Natural killer cell (primary cell): ENCODE results near the gene ZC3H12C. TPM values are rescaled to one million over a fixed set of nuclear protein-coding genes. Genes with fewer than 3 reads are reported as not detected.

Experiments used
- ATAC-seq, 3 donors: fragments of 150-1000 bp in 2 of 3; fragments of 200-7000 bp in 1 of 3; cut with Tn5 transposase; 1 replicate in 1 of 3; 2 replicates in 2 of 3; pipeline ENCODE4 v1.10.0; 2021; ENCODE audit warnings: mild to moderate bottlenecking in 2 of 3, moderate library complexity in 2 of 3
- DNase-seq, 2 donors: peaks; one replicate each; pipeline versions ENCODE4 v3.0.0 to v3.0.0-alpha.2; 2013 to 2021; ENCODE audit warnings: mixed read lengths in 1 of 2
- H3K27ac ChIP-seq: one replicate; pipeline ENCODE4 v1.5.1; 2013; ENCODE audit warnings: mild to moderate bottlenecking, low read length
- H3K27me3 ChIP-seq: one replicate; pipeline ENCODE4 v1.6.1; 2013; ENCODE audit warnings: low read length; ENCODE audit not compliant: control insufficient read depth, insufficient read depth
- H3K36me3 ChIP-seq: one replicate; pipeline ENCODE4 v1.6.1; 2013; ENCODE audit warnings: low read length; ENCODE audit not compliant: control insufficient read depth, insufficient read depth
- H3K4me1 ChIP-seq: one replicate; pipeline ENCODE4 v1.6.1; 2013; ENCODE audit warnings: low read length; ENCODE audit not compliant: control insufficient read depth, insufficient read depth
- H3K4me3 ChIP-seq: one replicate; pipeline ENCODE4 v1.5.1; 2013; ENCODE audit warnings: low read length
- H3K9me3 ChIP-seq: one replicate; pipeline ENCODE4 v1.6.1; 2013; ENCODE audit warnings: low read length; ENCODE audit not compliant: control insufficient read depth, insufficient read depth
- H3K27ac Mint-ChIP-seq, 2 donors: one replicate each; pipeline ENCODE4 v1.8.0; 2022; ENCODE audit warnings: mild to moderate bottlenecking in 2 of 2, mixed read lengths in 2 of 2, moderate library complexity in 1 of 2
- H3K27me3 Mint-ChIP-seq, 2 donors: one replicate each; pipeline ENCODE4 v1.8.0; 2022; ENCODE audit warnings: low read depth in 2 of 2, mixed read lengths in 2 of 2
- H3K36me3 Mint-ChIP-seq: one replicate; pipeline ENCODE4 v1.8.0; 2022; ENCODE audit warnings: mixed read lengths
- H3K4me1 Mint-ChIP-seq, 2 donors: one replicate each; pipeline ENCODE4 v1.8.0; 2022; ENCODE audit warnings: mixed read lengths in 2 of 2
- H3K4me3 Mint-ChIP-seq: one replicate; pipeline ENCODE4 v1.8.0; 2022; ENCODE audit warnings: mild to moderate bottlenecking, moderate library complexity, mixed read lengths
- H3K9me3 Mint-ChIP-seq, 2 donors: one replicate each; pipeline ENCODE4 v1.8.0; 2022; ENCODE audit warnings: mixed read lengths in 2 of 2
- WGBS: methylation state at CpG from one replicate; pipeline ENCODE4 v1.1.7; 2013; ENCODE audit warnings: missing lambda C conversion rate; ENCODE audit not compliant: insufficient coverage; 5-methylcytosine and 5-hydroxymethylcytosine counted together
- intact Hi-C: fragments of 100-400 bp; cut with micrococcal nuclease; formaldehyde crosslinking; loops from one replicate; pipeline ENCODE4 v1.14.2; 2022
- total RNA-seq, 4 donors: library from RNA; stranded (reverse); fragments of 120-200 nt in 1 of 4; gene quantifications; one replicate each; pipeline versions ENCODE4 v1.2.3 to v1.2.4, GENCODE V29; 2013 to 2022
- TF ChIP-seq, protein P1 (sequence below): fragments of 200-600 bp; IDR thresholded peaks from one replicate; pipeline ENCODE4 v1.8.0; 2022; ENCODE audit warnings: antibody characterized with exemption

Gene ZC3H12C
- total RNA-seq, 3 donors from 2014 or later (not counting 1 experiment from before 2014, with no cell fraction given): 0.16 to 0.45 TPM; not detected in 1

DNA sequence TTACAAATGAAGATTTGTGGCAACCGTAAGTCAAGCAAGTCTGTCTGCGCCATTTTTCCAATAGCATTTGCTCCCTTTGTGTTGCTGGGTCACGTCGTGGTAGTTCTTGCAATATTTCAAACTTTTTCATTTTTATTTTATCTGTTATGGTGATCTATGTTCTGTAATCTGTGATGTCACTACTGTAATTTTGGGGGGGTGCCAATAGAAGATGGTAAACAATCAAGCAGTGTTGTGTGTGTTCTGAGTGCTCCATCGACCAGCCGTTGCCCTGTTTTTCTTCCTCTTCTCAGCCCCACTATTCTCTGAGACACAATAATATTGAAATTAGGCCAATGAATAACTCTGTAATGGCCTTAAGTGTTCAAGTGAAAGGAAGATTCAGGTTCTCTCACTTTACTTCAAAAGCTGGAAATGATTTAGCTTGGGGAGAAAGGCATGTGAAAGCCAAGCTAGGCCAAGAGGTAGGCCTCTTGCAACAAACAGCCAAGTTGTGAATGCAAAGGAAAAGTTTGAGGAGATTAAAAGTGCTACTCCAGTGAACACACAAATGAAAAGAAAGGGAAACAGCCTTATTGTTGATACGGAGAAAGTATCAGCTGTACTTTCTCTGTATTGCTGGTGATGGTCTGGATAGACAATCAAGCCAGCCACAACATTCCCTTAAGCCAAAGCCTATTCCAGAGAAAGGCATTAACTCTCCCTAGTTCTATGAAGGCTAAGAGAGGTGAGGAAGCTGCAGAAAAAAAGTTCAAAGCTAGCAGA, 7.5 kb downstream of the ZC3H12C start:
- DNase-seq: no peak
- intact Hi-C loops: no loop called here
- Mint-ChIP-seq H3K4me1 (no peaks in the 10 kb centered on the region), H3K4me3 (no peak overlapping the region), H3K27ac (no peak overlapping the region), H3K36me3 (no peaks in the 10 kb centered on the region), H3K9me3 (no peaks in the 10 kb centered on the region), H3K27me3 (peaks cover 11 to 12% of the 10 kb centered on the region in 2 donors)
- Histone ChIP-seq H3K4me3 (no peak overlapping the region), H3K9me3 (no peaks in the 10 kb centered on the region), H3K4me1 (no peaks in the 10 kb centered on the region), H3K27ac (no peak overlapping the region), H3K36me3 (no peaks in the 10 kb centered on the region), H3K27me3 (no peaks in the 10 kb centered on the region)
- ATAC-seq: no peak
- 98% methylated on average over 4 of the region's 7 CpGs for WGBS
- TF ChIP-seq, protein P1, sequence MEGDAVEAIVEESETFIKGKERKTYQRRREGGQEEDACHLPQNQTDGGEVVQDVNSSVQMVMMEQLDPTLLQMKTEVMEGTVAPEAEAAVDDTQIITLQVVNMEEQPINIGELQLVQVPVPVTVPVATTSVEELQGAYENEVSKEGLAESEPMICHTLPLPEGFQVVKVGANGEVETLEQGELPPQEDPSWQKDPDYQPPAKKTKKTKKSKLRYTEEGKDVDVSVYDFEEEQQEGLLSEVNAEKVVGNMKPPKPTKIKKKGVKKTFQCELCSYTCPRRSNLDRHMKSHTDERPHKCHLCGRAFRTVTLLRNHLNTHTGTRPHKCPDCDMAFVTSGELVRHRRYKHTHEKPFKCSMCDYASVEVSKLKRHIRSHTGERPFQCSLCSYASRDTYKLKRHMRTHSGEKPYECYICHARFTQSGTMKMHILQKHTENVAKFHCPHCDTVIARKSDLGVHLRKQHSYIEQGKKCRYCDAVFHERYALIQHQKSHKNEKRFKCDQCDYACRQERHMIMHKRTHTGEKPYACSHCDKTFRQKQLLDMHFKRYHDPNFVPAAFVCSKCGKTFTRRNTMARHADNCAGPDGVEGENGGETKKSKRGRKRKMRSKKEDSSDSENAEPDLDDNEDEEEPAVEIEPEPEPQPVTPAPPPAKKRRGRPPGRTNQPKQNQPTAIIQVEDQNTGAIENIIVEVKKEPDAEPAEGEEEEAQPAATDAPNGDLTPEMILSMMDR: no peak

DNA sequence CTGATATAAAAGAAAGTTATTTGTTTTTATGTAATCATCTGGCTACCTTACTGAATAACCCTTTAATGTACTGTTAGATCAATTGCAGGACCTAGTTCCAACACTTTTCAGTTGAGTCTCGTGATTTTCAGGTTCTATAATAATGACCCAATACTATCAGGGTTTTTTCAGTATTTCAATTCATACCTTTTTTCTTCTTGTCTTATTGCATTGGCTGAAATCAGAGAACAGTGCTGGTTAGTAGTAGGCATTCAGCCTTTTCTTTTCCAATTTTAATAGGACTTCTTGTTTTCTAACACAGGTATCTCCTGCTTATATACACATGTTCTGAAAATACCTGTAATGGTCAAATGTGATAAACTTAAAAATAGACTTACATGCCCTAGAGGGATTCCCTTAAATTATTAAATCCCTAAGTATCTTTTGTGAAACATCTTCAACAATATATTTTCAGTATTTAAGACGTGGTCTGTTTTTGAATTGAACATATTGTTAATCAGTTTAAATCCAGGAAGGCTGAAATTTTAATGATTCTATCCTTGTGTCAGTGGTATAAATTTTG, 13.6 kb downstream of the ZC3H12C start:
- no peak overlapping the region for H3K27ac Mint-ChIP-seq
- Histone ChIP-seq H3K27me3 (no peaks in the 10 kb centered on the region), H3K27ac (no peak overlapping the region), H3K4me1 (no peaks in the 10 kb centered on the region), H3K4me3 (no peak overlapping the region), H3K9me3 (no peaks in the 10 kb centered on the region), H3K36me3 (no peaks in the 10 kb centered on the region)
- intact Hi-C loops: no loop called here
- H3K4me1 Mint-ChIP-seq: no peaks in the 10 kb centered on the region
- TF ChIP-seq, protein P1: no peak
- no peak overlapping the region for H3K4me3 Mint-ChIP-seq
- no peak for DNase-seq
- 93% methylated on average over 2 of the region's 2 CpGs for WGBS
- ATAC-seq: no peak
- peaks cover 0 to 4% of the 10 kb centered on the region in 2 donors for H3K27me3 Mint-ChIP-seq
- H3K9me3 Mint-ChIP-seq: peaks cover 0 to 3% of the 10 kb centered on the region in 2 donors
- H3K36me3 Mint-ChIP-seq: no peaks in the 10 kb centered on the region

- H3K4me3 Mint-ChIP-seq: no peak overlapping the region
- Histone ChIP-seq H3K9me3 (no peaks in the 10 kb centered on the region), H3K36me3 (no peaks in the 10 kb centered on the region), H3K4me3 (no peak overlapping the region), H3K4me1 (no peaks in the 10 kb centered on the region), H3K27me3 (no peaks in the 10 kb centered on the region), H3K27ac (no peak overlapping the region)
- H3K9me3 Mint-ChIP-seq: peaks cover 0 to 3% of the 10 kb centered on the region in 2 donors
- TF ChIP-seq, protein P1: no peak
- no peak overlapping the region for H3K27ac Mint-ChIP-seq
- no peaks in the 10 kb centered on the region for H3K36me3 Mint-ChIP-seq
- ATAC-seq (no peak), DNase-seq (no peak)
- H3K4me1 Mint-ChIP-seq: no peaks in the 10 kb centered on the region
- intact Hi-C loops: no loop called here
- peaks cover 0 to 7% of the 10 kb centered on the region in 2 donors for H3K27me3 Mint-ChIP-seq
- WGBS: 84% methylated on average over 4 of the region's 4 CpGs
These were observed 17.7 kb downstream of the ZC3H12C start for GRCh38 chr11:110110854-110111253.
